Osteoblast (primary cell): ENCODE data around the gene CD6. TPM values are rescaled to one million over a fixed set of nuclear protein-coding genes. Genes with fewer than 3 reads are reported as not detected.
A peak's percentile ranks its signal among the peaks of the same experiment; 100 is the strongest.

Experiments used
- DNase-seq: peaks from one replicate; pipeline ENCODE4 v3.0.0; 2011; ENCODE audit warnings: low spot score, mixed read lengths; ENCODE audit not compliant: insufficient read length; ENCODE audit errors: missing footprints
- H2AFZ ChIP-seq: 2 replicates; pipeline ENCODE4 v1.6.0; 2011; ENCODE audit warnings: mild to moderate bottlenecking, low read length
- H3K27ac ChIP-seq: 2 replicates; pipeline ENCODE4 v1.5.1; 2011; ENCODE audit warnings: mild to moderate bottlenecking, low read depth, low read length, moderate library complexity
- H3K27me3 ChIP-seq: 2 replicates; pipeline ENCODE4 v1.6.0; 2012; ENCODE audit warnings: mild to moderate bottlenecking, control low read depth, inconsistent platforms, low read length, moderate library complexity; ENCODE audit not compliant: insufficient read depth
- H3K36me3 ChIP-seq: 2 replicates; pipeline ENCODE4 v1.5.1; 2011; ENCODE audit warnings: mild to moderate bottlenecking, low read length, control low read depth, moderate library complexity; ENCODE audit not compliant: insufficient read depth
- H3K4me1 ChIP-seq: 2 replicates; pipeline ENCODE4 v1.5.1; 2011; ENCODE audit warnings: mild to moderate bottlenecking, low read length, control low read depth, moderate library complexity; ENCODE audit not compliant: insufficient read depth
- H3K4me2 ChIP-seq: 2 replicates; pipeline ENCODE4 v1.6.0; 2011; ENCODE audit warnings: mild to moderate bottlenecking, low read length; ENCODE audit not compliant: insufficient read depth
- H3K4me3 ChIP-seq: fragments of 200-600 bp; sonication (generic); 3 replicates; pipeline ENCODE4 v1.5.1; 2012; ENCODE audit warnings: mild to moderate bottlenecking, low read length, inconsistent platforms; ENCODE audit not compliant: insufficient read depth
- H3K79me2 ChIP-seq: 2 replicates; pipeline ENCODE4 v1.6.0; 2012; ENCODE audit warnings: mild to moderate bottlenecking, low read length, control low read depth, inconsistent platforms; ENCODE audit not compliant: insufficient read depth
- H3K9me3 ChIP-seq: 2 replicates; pipeline ENCODE4 v1.5.1; 2011; ENCODE audit warnings: low read depth, low read length, control low read depth
- H4K20me1 ChIP-seq: 2 replicates; pipeline ENCODE4 v1.6.0; 2012; ENCODE audit warnings: mild to moderate bottlenecking, low read length, control low read depth; ENCODE audit not compliant: insufficient read depth
- CTCF ChIP-seq: IDR thresholded peaks from 2 replicates; pipeline ENCODE4 v1.5.1; 2011; ENCODE audit warnings: mild to moderate bottlenecking, low read depth, low read length, moderate library complexity; ENCODE audit errors: extremely low read depth
- total RNA-seq: library from RNA; depleted of rRNA; stranded (reverse); fragments of >200 nt; gene quantifications from 2 replicates; pipeline ENCODE4 v1.2.3, GENCODE V29; 2012

CD6 gene
- total RNA-seq, 1 donor, result not detected

GRCh38 chr11:61011950-61012736, 40.7 kb downstream of the CD6 start:
- Histone ChIP-seq H3K9me3 (no peaks in the 10 kb centered on the region), H3K27me3 (peaks cover 51% of the 10 kb centered on the region), H3K4me1 (no peaks in the 10 kb centered on the region), H3K27ac (no peak overlapping the region), H2AFZ (no peak overlapping the region), H3K4me2 (no peak overlapping the region), H3K79me2 (no peaks in the 10 kb centered on the region), H3K4me3 (no peak overlapping the region), H4K20me1 (no peaks in the 10 kb centered on the region), H3K36me3 (no peaks in the 10 kb centered on the region)
- TF ChIP-seq CTCF, result no peak
- peak; percentile 82 for DNase-seq

- no peaks in the 10 kb centered on the region for H3K36me3 ChIP-seq
- no peaks in the 10 kb centered on the region for H4K20me1 ChIP-seq
- H3K27ac ChIP-seq, result no peak overlapping the region
- no peak for DNase-seq
- H3K27me3 ChIP-seq, result peaks cover 50% of the 10 kb centered on the region
- no peak overlapping the region for H2AFZ ChIP-seq
- no peak for TF ChIP-seq CTCF
- H3K4me1 ChIP-seq, result no peaks in the 10 kb centered on the region
- H3K4me2 ChIP-seq, result no peak overlapping the region
- H3K9me3 ChIP-seq, result no peaks in the 10 kb centered on the region
- no peak overlapping the region for H3K4me3 ChIP-seq
- no peaks in the 10 kb centered on the region for H3K79me2 ChIP-seq
Measured at GRCh38 chr11:61012737-61013215, 41.3 kb downstream of the CD6 start.

- no peaks in the 10 kb centered on the region for H3K4me1 ChIP-seq
- peak; percentile 55 for DNase-seq
- no peak for TF ChIP-seq CTCF
- no peaks in the 10 kb centered on the region for H3K9me3 ChIP-seq
- no peaks in the 10 kb centered on the region for H4K20me1 ChIP-seq
- peaks cover 51% of the 10 kb centered on the region for H3K27me3 ChIP-seq
- H3K79me2 ChIP-seq, result no peaks in the 10 kb centered on the region
- H2AFZ ChIP-seq, result no peak overlapping the region
- H3K36me3 ChIP-seq, result no peaks in the 10 kb centered on the region
- H3K4me3 ChIP-seq, result no peak overlapping the region
- no peak overlapping the region for H3K4me2 ChIP-seq
- H3K27ac ChIP-seq, result no peak overlapping the region
Measured at GRCh38 chr11:61018059-61018458, 46.6 kb downstream of the CD6 start.

- H3K4me2 ChIP-seq, result no peak overlapping the region
- H2AFZ ChIP-seq, result no peak overlapping the region
- DNase-seq, result peak; percentile 63
- H3K36me3 ChIP-seq, result no peaks in the 10 kb centered on the region
- H3K27me3 ChIP-seq, result peaks cover 54% of the 10 kb centered on the region
- TF ChIP-seq CTCF, result no peak
- no peaks in the 10 kb centered on the region for H3K9me3 ChIP-seq
- H3K27ac ChIP-seq, result no peak overlapping the region
- no peaks in the 10 kb centered on the region for H4K20me1 ChIP-seq
- no peak overlapping the region for H3K4me3 ChIP-seq
- H3K4me1 ChIP-seq, result no peaks in the 10 kb centered on the region
- no peaks in the 10 kb centered on the region for H3K79me2 ChIP-seq
Measured at GRCh38 chr11:61019037-61019831, 47.8 kb downstream of the CD6 start.
